Ascending aorta (tissue), 2 donors: ENCODE measurements around the gene LMF2. TPM values are rescaled to one million over a fixed set of nuclear protein-coding genes. Genes with fewer than 3 reads are reported as not detected.

Experiments used
- DNase-seq, 2 donors: peaks; one replicate each; pipeline ENCODE4 v3.0.0-alpha.2; 2019; ENCODE audit warnings: low spot score in 2 of 2
- H3K27ac ChIP-seq, 2 donors: fragments of 200-600 bp; sonication (generic); one replicate each; pipeline ENCODE4 v1.5.1; 2016 to 2017; ENCODE audit warnings: mild to moderate bottlenecking in 1 of 2
- H3K27me3 ChIP-seq: fragments of 200-600 bp; sonication (generic); one replicate; pipeline ENCODE4 v1.5.1; 2017
- H3K36me3 ChIP-seq, 2 donors: fragments of 200-600 bp; sonication (generic); one replicate each; pipeline ENCODE4 v1.5.1; 2016
- H3K4me1 ChIP-seq, 2 donors: fragments of 200-600 bp; sonication (generic); one replicate each; pipeline ENCODE4 v1.5.1; 2016 to 2017; ENCODE audit warnings: mild to moderate bottlenecking in 1 of 2
- H3K4me3 ChIP-seq, 2 donors: fragments of 200-600 bp; sonication (generic); one replicate each; pipeline ENCODE4 v1.5.1; 2016 to 2017; ENCODE audit warnings: mild to moderate bottlenecking in 1 of 2
- H3K9me3 ChIP-seq, 2 donors: fragments of 200-600 bp; sonication (generic); one replicate each; pipeline ENCODE4 v1.5.1; 2016
- CTCF ChIP-seq, 3 experiments: fragments of 200-600 bp in 2 of 3; fragments of 450-650 bp in 1 of 3; sonication (generic) in 2 of 3; IDR thresholded peaks; one replicate each; pipeline ENCODE4 v1.5.1; 2016 to 2019; ENCODE audit warnings: antibody characterized with exemption in 3 of 3, mild to moderate bottlenecking in 1 of 3, moderate library complexity in 1 of 3
- intact Hi-C: fragments of 100-400 bp; cut with DNase I; formaldehyde crosslinking; loops from one replicate; pipeline ENCODE4 v1.15.1; 2023
- total RNA-seq: library from RNA; depleted of rRNA; stranded (reverse); fragments of >200 nt; gene quantifications from one replicate; pipeline ENCODE4 v1.1.0, GENCODE V29; 2016

Gene LMF2
- total RNA-seq, 1 donor from 2014 or later: 119 TPM

- Histone ChIP-seq H3K36me3 (no peaks in the 10 kb centered on the region), H3K27me3 (peaks cover 11% of the 10 kb centered on the region), H3K27ac (peak overlapping the region; percentile 80 to 91), H3K4me1 (peaks cover 12 to 24% of the 10 kb centered on the region in 2 donors), H3K9me3 (no peaks in the 10 kb centered on the region), H3K4me3 (peak overlapping the region; percentile 61 to 78)
- intact Hi-C loops: no loop called here
- TF ChIP-seq CTCF (IDR thresholded peaks at IDR 0.05): no peak
- peak in 1 of 2 donors; percentile 87 for DNase-seq
Observed at GRCh38 chr22:50531962-50532674, 24.6 kb upstream of the LMF2 start.

- peak in 1 of 2 donors; percentile 77 for DNase-seq
- Histone ChIP-seq H3K27ac (peak overlapping the region; percentile 80 to 91), H3K27me3 (peaks cover 11% of the 10 kb centered on the region), H3K4me3 (peak overlapping the region; percentile 61 to 78), H3K9me3 (no peaks in the 10 kb centered on the region), H3K36me3 (no peaks in the 10 kb centered on the region), H3K4me1 (peaks cover 14 to 27% of the 10 kb centered on the region in 2 donors)
- no peak for TF ChIP-seq CTCF (IDR thresholded peaks at IDR 0.05)
- intact Hi-C loops: no loop called here
Observed at GRCh38 chr22:50531546-50531961, 24.1 kb upstream of the LMF2 start.

- H3K27ac ChIP-seq: peak overlapping the region; percentile 80 to 91
- TF ChIP-seq CTCF (IDR thresholded peaks at IDR 0.05): no peak
- peaks cover 11% of the 10 kb centered on the region for H3K27me3 ChIP-seq
- no peaks in the 10 kb centered on the region for H3K36me3 ChIP-seq
- peak overlapping the region; percentile 61 to 78 for H3K4me3 ChIP-seq
- DNase-seq: peak in 1 of 2 donors; percentile 90
- H3K4me1 ChIP-seq: peaks cover 18 to 30% of the 10 kb centered on the region in 2 donors
- intact Hi-C loops: no loop called here
- H3K9me3 ChIP-seq: no peaks in the 10 kb centered on the region
Observed at GRCh38 chr22:50530877-50531545, 23.5 kb upstream of the LMF2 start.

- Histone ChIP-seq H3K4me3 (peak overlapping the region; percentile 61 to 78), H3K27me3 (peaks cover 11% of the 10 kb centered on the region), H3K36me3 (no peaks in the 10 kb centered on the region), H3K9me3 (no peaks in the 10 kb centered on the region), H3K27ac (peak overlapping the region; percentile 80 to 91), H3K4me1 (peaks cover 18 to 30% of the 10 kb centered on the region in 2 donors)
- peak in 1 of 2 donors; percentile 73 for DNase-seq
- peak in 1 of 3 experiments; percentile 7 for TF ChIP-seq CTCF (IDR thresholded peaks at IDR 0.05)
- intact Hi-C loops: no loop called here
Observed at GRCh38 chr22:50530580-50530876, 23.0 kb upstream of the LMF2 start.

GRCh38 chr22:50529897-50530579 lies 22.5 kb upstream of the LMF2 start, which contains the start of gene TYMP:
Gene TYMP, minus strand, starts transcription at chr22:50530012. Its CDS starts 303 bp downstream, at chr22:50529709.
- peak within 1 kb of the TSS; percentile 61 to 78 for H3K4me3 ChIP-seq
- intact Hi-C loops: loop anchor here (5.0 kb wide), 1 partner anchor 97 kb away; the partner anchor contains the start of gene ARSA
- no peaks in the 10 kb centered on the region for H3K9me3 ChIP-seq
- peak in 1 of 2 donors; percentile 88 for DNase-seq
- no peaks in the 10 kb centered on the region for H3K36me3 ChIP-seq
- TF ChIP-seq CTCF (IDR thresholded peaks at IDR 0.05): no peak
- peaks cover 11% of the 10 kb centered on the region for H3K27me3 ChIP-seq
- H3K4me1 ChIP-seq: peaks cover 18 to 31% of the 10 kb centered on the region in 2 donors
- peak within 1 kb of the TSS; percentile 80 to 91 for H3K27ac ChIP-seq
